GM21390 (cell line): ENCODE results near the gene WNK1.
"Not testable (repeated sequence)": the region's sequence is repeated elsewhere in the genome, so short reads cannot be mapped to it uniquely, and the experiment has no call there.

Experiments
- ATAC-seq: cut with Tn5 transposase; IDR thresholded peaks from one replicate; pipeline ENCODE4 v1.9.1; 2021; ENCODE audit not compliant: unreplicated experiment

Gene WNK1

DNA sequence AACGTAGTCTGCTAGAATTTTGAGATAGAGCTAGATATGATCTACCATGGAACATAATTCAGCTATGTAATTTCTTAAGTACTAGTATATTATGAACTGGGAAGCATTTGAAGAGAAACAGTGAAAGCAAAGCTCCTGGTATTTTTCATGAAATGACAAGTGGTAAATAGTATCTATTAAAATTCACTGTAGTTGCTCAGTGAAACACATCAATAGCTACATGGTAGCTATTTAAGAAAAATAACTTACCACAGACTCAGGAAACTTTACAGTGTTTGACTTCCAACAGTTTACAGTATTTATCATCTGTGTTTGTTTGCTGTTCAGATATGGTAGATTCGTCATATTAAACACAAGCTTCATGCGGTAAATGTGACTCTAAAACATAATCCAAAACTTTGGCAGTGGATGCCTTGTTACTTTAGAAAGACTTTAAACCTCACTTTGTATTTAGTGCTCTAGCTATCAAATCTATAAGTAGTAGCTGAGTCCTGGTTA is 25.2 kb downstream of the WNK1 start:
- ATAC-seq = no peak

DNA sequence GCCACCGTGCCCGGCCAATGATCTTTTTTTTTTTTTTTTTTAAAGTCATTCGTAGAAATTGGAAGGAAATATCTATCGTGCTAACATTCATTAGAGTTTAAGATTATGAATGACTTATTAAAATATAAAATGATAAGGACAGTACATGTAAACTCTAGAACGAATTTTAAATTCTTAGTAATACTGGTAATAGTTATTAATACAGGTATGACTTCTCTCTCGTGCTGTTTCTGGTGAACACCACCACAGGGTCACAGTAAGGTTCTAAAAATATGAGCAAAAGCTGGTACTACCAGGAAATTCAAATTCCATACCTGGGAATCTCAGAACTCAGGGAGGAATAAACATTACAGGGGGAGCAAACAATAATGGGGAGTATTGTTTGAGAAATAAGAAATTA is 26.2 kb downstream of the WNK1 start:
- no peak for ATAC-seq

GRCh38 chr12:779745-780734 is 27.7 kb downstream of the WNK1 start:
- ATAC-seq = no peak

DNA sequence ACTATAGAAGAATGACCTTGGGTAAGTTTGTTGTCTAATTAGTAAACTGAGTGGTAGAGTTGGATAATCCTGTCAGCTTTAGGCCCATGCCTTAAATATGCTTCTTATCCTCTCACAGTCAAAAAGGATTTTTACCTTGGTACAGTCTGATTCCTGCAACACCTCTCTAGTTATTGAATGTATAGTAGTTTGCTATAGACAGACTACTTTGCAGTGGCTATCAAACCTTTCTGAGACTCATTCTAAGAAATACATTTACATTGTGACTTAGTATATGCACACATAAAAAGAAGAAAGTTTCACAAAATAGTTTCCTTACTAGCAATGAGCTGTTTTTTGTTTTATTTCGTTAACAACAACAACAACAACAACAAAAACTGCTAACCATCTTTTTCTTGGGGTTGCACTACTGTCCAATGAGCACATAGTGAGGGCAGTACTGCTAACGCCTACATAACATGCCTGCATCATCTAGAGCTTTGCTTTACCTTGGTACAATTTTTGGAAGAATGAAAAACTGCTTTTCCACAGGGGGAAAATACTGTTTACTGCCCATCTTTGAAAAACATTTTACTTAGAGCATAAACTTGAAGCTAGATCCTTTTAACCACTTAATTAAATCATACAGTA is 28.5 kb downstream of the WNK1 start:
- ATAC-seq = no peak

DNA sequence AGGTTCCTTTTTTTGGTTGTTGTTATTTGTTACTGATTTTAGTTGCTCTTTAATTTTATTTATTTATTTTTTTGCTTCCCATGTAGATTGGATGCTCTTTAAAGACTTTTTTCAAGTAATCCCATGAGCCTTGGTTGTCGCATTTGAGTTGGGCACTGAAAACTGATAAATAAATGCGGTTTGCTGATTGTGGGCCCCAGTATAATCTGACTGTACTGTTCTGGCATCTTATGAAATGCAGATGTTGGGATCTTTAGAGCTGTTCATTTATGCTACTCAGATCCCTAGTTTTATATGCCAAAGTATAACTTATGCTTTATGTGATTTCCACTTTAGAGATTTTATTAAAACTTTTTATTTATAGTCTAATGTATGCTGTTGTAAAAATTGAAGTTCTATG is 33.3 kb downstream of the WNK1 start:
- ATAC-seq = no peak

- no peak for ATAC-seq
Measured at GRCh38 chr12:788288-788687, 35.9 kb downstream of the WNK1 start.

- not testable (repeated sequence) for ATAC-seq
Measured at GRCh38 chr12:788762-789161, 36.4 kb downstream of the WNK1 start.

DNA sequence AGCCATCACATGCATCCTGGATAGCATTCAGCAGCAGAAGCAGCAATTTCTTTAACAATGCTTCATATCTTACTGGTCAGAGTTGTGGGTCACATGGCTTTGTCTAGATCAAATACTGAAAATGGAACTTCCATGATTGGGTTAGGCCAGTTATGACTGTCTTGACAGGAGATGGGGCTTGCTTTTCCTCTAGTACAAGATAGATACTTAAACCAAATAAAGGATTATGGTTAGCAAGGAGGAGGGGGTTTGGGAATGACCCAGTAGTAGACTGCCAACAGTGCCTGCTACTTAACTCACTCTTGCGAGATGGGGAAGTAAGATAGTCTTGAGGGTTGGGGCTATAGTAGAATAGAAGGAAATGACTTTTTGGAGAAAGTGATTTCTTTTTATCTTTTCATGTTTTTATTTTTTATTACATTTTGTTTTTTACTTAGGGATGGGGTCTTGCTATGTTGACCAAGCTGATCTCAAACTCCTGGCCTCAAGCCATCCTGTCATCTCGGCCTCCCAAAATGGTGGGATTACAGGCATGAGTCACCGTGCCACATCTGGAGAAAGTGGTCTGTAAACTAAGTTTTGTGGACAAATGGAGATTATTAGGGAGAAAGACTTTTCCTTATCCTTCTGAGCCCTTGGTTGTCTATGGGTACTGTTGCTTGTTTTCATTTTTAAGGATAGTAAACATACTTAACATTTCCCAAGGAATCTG is 37.6 kb downstream of the WNK1 start:
- ATAC-seq = no peak

- no peak for ATAC-seq
Measured at GRCh38 chr12:790608-791007, 38.2 kb downstream of the WNK1 start.

DNA sequence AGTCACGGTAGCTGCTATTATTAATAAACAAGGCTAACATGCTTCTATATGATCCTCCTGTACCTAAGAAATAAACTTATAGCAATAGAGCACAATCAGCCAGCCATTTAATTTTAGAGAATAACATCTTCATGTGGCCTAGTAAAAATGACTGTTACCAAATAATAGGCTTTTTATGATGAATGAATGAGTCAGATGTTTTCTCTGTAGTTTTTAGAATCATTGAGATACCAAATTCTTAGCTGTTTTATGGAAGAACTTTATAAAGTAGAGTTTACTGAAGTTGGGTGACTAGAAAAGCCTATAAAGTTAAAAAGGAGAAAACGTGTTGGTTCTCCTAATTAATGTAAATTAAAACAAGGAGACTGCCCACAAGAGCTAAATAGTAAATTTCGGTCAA is 40.7 kb downstream of the WNK1 start:
- no peak for ATAC-seq

GRCh38 chr12:793711-794110 is 41.3 kb downstream of the WNK1 start:
- ATAC-seq = no peak

DNA sequence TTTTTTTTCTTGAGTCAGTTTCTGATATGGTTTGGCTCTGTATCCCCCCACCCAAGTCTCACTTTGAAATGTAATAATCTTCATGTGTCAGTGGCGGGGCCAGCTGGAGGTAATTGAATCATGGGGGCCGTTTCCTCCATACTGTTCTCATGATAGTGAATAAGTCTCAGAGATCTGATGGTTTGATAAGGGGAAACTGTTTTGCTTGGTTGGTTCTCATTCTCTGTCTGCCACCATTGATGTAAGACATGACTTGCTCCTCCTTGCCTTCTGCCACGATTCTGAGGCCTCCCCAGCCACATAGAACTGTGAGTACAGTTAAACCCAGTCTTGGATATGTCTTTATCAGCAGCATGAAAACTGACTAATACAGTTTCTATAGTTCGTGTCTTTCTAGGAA is 42.9 kb downstream of the WNK1 start:
- ATAC-seq = no peak

GRCh38 chr12:800401-800800 is 48.0 kb downstream of the WNK1 start:
- ATAC-seq = no peak

DNA sequence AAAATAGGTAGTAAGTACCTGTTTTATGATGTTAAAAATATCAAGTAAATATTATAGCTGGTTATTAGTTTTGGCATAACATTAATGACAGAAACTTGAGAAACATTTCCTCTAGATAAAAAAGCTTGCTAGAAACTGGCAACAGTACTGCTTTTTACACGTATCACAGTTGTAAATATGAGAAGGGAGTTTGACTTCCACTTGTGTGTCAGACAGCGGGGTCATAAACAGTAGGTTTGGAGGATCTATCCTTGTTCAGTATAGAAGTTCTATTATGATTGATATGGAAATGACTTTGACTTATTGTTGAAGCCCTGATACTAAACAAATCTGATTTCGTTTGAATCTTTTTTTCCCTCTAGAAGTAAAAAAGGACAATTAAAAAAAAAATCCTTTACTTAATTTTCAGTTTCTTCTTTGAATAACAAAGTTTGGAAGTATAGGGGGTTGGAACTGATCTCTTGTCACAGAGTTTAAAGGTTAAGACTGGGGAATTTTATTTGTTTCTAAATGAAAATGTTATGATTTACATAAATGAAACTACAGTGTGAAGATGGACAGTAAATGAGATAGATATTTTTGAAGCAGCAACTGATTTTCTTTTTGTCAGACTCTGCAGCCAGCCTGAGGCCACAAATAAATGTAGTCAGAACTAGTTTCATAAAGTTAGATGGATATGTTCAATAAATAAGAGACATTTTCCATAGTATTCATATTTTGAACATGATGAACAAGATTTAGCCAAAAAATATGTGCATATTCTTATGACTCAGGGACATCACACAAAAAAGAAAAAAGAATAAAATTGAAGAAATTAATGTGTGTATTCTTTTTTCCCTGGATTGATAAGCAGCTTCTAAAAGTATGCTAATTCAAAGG is 50.1 kb downstream of the WNK1 start:
- no peak for ATAC-seq

DNA sequence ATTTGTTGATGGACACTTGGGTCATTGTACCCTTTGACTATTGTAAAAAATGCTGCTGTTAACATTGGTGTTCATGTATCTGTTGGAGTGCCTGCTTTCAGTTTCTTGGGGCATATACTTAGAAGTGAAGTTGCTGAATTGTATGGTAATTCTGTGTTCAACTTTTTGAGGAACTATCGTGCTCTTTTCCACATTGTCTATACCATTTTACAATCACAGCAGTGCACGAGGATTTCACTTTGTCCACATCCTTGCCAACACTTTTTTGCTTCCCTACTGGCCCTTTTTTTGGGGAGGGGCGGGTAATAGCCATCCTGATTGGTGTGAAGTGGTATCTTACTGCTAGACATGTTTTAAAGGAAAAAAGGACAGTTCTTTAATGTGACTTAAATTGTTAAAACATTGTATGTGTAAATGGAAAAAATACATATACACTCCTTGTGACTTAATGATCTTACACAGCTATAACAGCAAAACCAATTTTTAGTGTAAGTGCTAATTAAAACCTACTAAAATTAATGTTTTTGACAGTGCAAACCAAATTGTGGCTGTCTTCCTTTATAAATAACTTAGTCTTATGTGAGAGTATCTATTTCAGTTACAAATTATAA is 52.7 kb downstream of the WNK1 start:
- ATAC-seq = no peak

GRCh38 chr12:806200-806791 is 53.9 kb downstream of the WNK1 start:
- no peak for ATAC-seq

DNA sequence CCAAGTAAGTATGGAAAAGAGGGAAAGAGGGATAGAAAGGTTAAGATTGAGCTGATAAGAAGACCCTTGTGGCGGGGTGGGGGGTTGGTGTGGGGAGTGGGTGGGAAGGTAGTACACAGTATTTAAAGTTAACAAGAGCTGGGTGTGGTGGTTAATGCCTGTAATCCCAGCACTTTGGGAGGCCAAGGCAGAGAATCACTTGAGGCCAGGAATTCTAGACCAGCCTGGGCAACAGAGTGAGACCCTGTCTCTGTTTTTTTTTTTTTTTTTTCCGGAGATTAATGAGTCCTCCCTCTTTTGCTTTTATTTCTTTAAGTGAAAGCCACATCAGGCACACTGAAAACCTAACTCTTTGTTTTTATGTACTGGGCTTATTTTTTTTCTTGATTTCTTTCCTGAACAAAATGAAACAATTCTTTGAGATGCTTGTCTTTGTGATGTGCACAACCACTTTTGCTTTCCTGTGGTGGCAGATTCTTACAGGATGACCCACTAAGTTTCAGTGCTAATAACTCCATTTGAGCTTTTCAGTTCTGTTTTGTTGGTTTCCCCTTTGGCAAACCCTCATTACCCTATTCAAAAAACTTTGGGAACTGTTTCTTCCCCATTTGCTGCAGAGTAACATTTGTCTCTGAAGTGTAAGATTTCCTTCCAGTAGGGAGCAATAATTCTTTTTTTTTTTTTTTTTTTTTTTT is 54.8 kb downstream of the WNK1 start:
- no peak for ATAC-seq

GRCh38 chr12:810116-810515 is 57.7 kb downstream of the WNK1 start:
- ATAC-seq = no peak
